ENCODE data around the gene FEZF2. TPM values are rescaled to one million over a fixed set of nuclear protein-coding genes. Genes with fewer than 3 reads are reported as not detected.

FEZF2 gene
- not detected for total RNA-seq

DNA sequence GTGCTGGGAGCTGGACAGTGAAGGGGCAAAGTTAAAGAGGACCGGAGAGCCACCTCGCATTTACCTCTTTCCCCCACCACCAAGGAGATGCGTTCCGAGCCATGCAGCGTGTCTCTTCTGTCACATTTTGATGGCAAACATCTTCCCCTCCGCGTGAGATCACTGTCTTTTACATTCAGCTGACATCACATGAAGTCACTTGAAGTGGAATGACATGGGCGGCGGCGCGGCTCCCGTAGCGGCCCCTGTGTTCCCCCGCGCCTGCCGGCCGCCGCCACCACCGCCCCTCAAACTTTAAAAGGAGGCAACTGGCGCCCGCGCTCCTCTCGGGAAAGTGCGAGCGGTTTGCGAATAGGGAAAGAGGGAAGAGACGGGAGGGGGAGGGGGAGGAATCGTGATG is at the start of gene FEZF2:
FEZF2 (minus strand) TSS at position 336 of the 400 bp plus-strand sequence. CDS start 682 bp downstream, outside the sequence.
- DNase-seq = no peak

GRCh38 chr3:62421207-62421606 is 47.9 kb upstream of the FEZF2 start:
- DNase-seq = no peak

- no peak for DNase-seq
Measured at GRCh38 chr3:62416144-62416543, 42.8 kb upstream of the FEZF2 start.

- DNase-seq = peak; percentile 1
Measured at GRCh38 chr3:62415312-62415801, 42.0 kb upstream of the FEZF2 start.

- DNase-seq = no peak
Measured at GRCh38 chr3:62414786-62415185, 41.4 kb upstream of the FEZF2 start.

- no peak for DNase-seq
Measured at GRCh38 chr3:62413687-62414086, 40.3 kb upstream of the FEZF2 start.

DNA sequence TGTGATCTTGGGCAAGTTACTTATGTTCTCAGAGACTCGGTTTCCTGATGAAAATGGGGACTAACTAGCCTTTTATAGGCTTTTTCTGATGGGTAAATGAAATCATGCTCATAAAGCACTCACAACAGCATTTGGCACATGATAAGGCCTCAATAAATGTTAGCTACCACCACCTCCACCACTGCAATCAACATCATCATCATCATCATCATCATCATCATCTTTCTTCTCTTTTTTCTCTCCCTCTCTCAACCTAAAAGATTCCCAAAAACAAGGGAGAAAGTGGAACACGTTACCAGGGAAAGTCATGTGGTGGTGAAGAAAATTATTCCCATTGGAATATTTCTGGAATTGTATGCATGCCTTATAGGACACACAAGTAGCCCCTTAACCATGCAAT is 33.6 kb upstream of the FEZF2 start:
- DNase-seq = no peak

DNA sequence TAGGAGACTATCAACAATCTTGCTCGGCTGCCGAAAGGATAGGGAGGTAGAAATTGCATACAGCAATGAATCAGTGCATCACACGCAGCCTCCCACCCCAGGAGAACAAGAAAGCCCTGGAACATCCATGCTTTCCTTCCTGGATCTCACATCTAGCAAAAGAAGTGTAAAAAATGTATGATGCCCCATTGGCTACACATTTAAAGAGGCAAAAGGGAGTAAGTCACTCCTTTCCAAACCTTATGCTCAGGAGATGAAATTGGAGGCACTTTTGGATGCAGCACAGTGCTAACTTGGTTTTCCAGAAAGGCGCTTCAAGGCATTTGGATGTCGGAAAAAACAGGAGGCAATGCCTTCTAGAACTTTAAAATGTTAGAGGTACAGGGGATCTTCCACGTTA is 32.2 kb upstream of the FEZF2 start:
- no peak for DNase-seq

DNA sequence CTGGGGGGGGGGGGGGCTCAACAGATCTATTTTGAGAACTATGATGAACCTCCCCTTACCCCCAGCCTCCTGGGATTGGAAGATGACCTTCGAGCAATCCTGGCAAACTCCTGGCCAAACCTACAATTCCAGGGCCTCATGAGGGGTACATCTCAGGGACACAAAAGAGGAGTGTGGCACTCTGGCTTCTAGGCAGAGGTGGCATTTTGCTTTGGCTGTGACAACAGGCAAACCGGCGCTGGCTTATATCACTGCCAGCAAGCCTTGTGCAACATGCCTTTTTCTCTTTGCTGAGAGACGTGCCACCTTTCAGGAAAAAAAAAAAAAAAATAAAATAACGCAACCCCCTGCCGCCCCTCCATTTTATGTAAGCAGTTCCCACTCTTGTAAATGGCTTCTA is 31.8 kb upstream of the FEZF2 start:
- no peak for DNase-seq

DNA sequence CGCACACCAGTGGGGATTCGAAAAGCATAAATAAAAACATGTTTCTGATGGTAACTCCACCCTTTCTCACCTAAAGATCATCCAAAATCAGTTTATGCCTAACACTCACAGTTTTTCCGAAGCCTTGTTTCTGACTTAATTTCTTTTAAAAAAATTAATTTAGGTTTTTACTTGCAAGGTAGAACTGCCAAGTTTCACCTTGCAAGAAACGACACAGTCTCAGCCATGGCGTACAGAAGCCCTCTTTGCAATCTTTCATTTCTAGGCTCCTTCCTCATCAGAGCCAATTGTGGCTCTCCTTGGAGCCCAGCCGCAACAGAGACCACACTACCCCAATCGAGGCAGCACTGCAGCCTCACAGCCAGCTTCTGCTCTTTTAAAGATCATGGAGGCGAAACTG is 31.0 kb upstream of the FEZF2 start:
- no peak for DNase-seq

DNA sequence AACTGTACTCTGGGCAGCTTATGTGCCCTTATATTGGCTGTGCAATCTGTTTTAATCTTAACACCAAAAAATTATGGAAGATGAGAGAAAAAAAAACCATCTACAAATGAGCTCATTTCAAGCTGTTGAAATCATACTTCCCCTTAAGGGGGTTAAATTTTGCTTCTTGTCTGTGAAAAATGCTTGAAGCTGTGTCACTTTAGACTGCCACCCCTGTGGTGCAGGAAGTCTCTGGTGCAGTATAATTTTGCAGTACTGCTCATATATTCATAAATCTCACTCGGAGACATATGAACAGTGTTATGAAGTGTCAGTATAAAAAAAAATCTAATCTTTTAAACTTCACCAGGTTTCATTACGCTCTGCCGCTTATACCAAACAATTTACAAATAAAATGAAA is 30.4 kb upstream of the FEZF2 start:
- DNase-seq = no peak

DNA sequence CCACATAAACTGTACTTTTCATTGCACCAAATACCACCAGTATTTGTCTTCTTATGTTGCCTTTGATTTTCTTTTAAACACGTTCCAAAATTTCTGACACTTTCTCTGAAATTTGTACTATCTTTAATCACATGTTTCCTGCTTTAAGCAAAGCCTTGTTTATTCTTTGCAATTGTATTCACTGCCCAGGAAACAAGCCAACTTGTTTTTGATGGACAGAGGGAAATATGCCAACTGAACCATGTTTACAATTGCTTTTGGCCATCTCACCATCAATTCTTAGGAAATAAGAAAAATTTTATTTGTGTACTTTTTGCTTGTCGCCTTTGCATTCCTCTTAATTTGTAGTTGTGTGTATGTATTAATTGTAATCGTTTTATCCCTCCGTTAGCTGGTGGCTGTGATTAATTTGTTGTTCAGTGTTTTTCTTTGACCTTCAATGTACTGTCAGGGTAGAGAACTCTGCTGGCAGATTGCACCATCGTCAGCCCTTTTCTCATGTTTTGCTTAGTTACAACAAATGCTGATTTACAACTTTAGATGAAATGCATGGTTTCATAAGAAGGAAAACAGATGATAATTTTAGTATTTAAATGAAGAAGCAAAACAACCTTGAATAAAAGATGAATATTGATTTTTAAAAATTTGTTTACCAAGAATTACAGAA is 19.4 kb upstream of the FEZF2 start:
- DNase-seq = no peak

- DNase-seq = no peak
Measured at GRCh38 chr3:62387251-62387650, 13.9 kb upstream of the FEZF2 start.

- no peak for DNase-seq
Measured at GRCh38 chr3:62379321-62379798, 6.0 kb upstream of the FEZF2 start.

GRCh38 chr3:62378921-62379320 is 5.6 kb upstream of the FEZF2 start:
- no peak for DNase-seq

- no peak for DNase-seq
Measured at GRCh38 chr3:62378311-62378789, 5.0 kb upstream of the FEZF2 start.

- no peak for DNase-seq
Measured at GRCh38 chr3:62376906-62377877, 3.8 kb upstream of the FEZF2 start.

GRCh38 chr3:62376454-62376720 is 3.0 kb upstream of the FEZF2 start:
- no peak for DNase-seq

- DNase-seq = no peak
Measured at GRCh38 chr3:62375655-62376453, 2.5 kb upstream of the FEZF2 start.

- DNase-seq = no peak
Measured at GRCh38 chr3:62374341-62375218, 1.2 kb upstream of the FEZF2 start.

- no peak for DNase-seq
Measured at GRCh38 chr3:62373714-62374333, 474 bp upstream of the FEZF2 start.
